Progenitor cell of endocrine pancreas (in vitro differentiated cells): Measurements from ENCODE around the gene SRSF3. TPM values are rescaled to one million over a fixed set of nuclear protein-coding genes. Genes with fewer than 3 reads are reported as not detected.

Experiments
- DNase-seq: peaks from one replicate; pipeline ENCODE4 v3.0.0; 2021; ENCODE audit warnings: low spot score; ENCODE audit not compliant: unreplicated experiment
- H3K27ac Mint-ChIP-seq: 2 replicates; pipeline ENCODE4 v1.8.0; 2021; ENCODE audit warnings: mild to moderate bottlenecking, moderate library complexity, mixed read lengths
- H3K27me3 Mint-ChIP-seq: 2 replicates; pipeline ENCODE4 v1.8.0; 2021; ENCODE audit warnings: mixed read lengths
- H3K36me3 Mint-ChIP-seq: 2 replicates; pipeline ENCODE4 v1.8.0; 2022; ENCODE audit warnings: mixed read lengths; ENCODE audit not compliant: insufficient read depth
- H3K4me1 Mint-ChIP-seq: 2 replicates; pipeline ENCODE4 v1.8.0; 2021; ENCODE audit warnings: low read depth, mixed read lengths
- H3K4me3 Mint-ChIP-seq: 2 replicates; pipeline ENCODE4 v1.8.0; 2021; ENCODE audit warnings: low read depth, mild to moderate bottlenecking, moderate library complexity, mixed read lengths
- H3K9me3 Mint-ChIP-seq: 2 replicates; pipeline ENCODE4 v1.8.0; 2021; ENCODE audit warnings: low read depth, mixed read lengths
- total RNA-seq: library from RNA; stranded (reverse); gene quantifications from 2 replicates; pipeline ENCODE4 v1.2.1, GENCODE V29; 2021
- TF ChIP-seq, protein P1 (sequence below): fragments of 200-600 bp; sonication (generic); IDR thresholded peaks from one replicate; pipeline ENCODE4 v1.5.0; 2021; ENCODE audit warnings: antibody characterized with exemption, mild to moderate bottlenecking; ENCODE audit not compliant: unreplicated experiment

The SRSF3 gene
- total RNA-seq, 1 donor from 2014 or later: 427 TPM

DNA sequence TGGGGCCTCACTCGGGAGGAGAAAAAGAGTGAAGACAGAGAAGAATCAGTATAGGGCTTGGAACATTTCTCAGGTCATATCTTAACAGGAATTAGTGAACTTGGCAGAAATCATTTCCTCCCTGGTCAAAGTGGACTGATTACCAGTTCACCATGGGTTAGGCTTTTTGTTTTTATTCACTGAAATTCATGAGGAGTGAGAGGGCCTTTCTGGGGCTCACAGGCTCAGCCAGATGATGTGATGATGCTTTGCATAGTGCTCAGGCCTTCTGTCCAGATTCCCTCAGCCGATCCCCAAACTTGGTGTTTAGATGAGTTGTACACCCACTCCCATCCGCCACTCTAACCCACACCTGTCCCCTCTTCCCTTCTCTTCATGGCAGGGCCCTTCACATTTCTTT, 32.5 kb downstream of the SRSF3 start:
- Mint-ChIP-seq H3K27ac (no peak overlapping the region), H3K4me3 (no peak overlapping the region), H3K27me3 (peaks cover 7% of the 10 kb centered on the region), H3K9me3 (no peaks in the 10 kb centered on the region), H3K36me3 (no peaks in the 10 kb centered on the region), H3K4me1 (peaks cover 12% of the 10 kb centered on the region)
- TF ChIP-seq, protein P1, sequence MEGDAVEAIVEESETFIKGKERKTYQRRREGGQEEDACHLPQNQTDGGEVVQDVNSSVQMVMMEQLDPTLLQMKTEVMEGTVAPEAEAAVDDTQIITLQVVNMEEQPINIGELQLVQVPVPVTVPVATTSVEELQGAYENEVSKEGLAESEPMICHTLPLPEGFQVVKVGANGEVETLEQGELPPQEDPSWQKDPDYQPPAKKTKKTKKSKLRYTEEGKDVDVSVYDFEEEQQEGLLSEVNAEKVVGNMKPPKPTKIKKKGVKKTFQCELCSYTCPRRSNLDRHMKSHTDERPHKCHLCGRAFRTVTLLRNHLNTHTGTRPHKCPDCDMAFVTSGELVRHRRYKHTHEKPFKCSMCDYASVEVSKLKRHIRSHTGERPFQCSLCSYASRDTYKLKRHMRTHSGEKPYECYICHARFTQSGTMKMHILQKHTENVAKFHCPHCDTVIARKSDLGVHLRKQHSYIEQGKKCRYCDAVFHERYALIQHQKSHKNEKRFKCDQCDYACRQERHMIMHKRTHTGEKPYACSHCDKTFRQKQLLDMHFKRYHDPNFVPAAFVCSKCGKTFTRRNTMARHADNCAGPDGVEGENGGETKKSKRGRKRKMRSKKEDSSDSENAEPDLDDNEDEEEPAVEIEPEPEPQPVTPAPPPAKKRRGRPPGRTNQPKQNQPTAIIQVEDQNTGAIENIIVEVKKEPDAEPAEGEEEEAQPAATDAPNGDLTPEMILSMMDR: no peak
- DNase-seq: no peak

DNA sequence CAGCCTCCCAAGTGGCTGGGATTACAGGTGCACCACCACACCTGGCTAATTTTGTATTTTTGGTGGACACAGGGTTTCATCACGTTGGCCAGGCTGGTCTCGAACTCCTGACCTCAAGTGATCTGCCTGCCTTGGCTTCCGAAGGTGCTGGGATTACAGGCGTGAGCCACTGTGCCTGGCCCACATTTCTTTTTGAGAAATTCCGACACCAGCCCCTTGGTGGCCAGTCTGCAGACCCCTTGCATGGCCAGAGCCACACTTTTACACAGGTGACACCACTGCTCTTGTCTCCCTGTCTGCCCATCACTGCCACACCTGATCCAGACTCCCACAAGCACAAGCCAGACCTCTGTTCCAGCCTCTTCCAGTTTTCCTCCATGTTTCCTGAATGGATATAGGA, 33.0 kb downstream of the SRSF3 start:
- Mint-ChIP-seq H3K27ac (no peak overlapping the region), H3K27me3 (peaks cover 7% of the 10 kb centered on the region), H3K36me3 (no peaks in the 10 kb centered on the region), H3K4me1 (peaks cover 12% of the 10 kb centered on the region), H3K4me3 (no peak overlapping the region), H3K9me3 (no peaks in the 10 kb centered on the region)
- no peak for DNase-seq
- TF ChIP-seq, protein P1: no peak

DNA sequence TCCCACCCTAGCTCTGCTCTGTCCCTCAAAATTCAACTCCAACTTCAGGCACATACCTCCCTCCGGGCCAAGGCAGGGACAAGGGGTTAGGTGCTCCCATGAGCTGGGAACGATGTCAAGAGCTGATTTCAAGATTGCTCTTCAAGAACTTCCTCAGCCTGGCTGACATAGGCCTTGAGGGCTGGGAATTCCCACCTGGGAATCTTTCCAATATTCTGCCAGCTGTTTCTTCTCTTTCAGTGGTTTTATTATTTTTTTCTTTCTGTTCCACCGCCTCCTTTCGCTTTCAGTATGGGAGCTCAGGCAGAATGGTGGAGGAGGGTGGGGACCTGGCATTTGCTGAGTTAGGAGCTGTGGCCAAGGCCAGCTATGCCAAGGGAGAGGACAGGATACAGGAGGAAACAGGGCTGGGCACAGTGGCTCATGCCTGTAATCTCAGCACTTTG, 33.7 kb downstream of the SRSF3 start:
- H3K4me1 Mint-ChIP-seq: peaks cover 12% of the 10 kb centered on the region
- H3K4me3 Mint-ChIP-seq: no peak overlapping the region
- H3K27ac Mint-ChIP-seq: no peak overlapping the region
- DNase-seq: no peak
- peaks cover 7% of the 10 kb centered on the region for H3K27me3 Mint-ChIP-seq
- H3K36me3 Mint-ChIP-seq: no peaks in the 10 kb centered on the region
- H3K9me3 Mint-ChIP-seq: no peaks in the 10 kb centered on the region
- TF ChIP-seq, protein P1: no peak

DNA sequence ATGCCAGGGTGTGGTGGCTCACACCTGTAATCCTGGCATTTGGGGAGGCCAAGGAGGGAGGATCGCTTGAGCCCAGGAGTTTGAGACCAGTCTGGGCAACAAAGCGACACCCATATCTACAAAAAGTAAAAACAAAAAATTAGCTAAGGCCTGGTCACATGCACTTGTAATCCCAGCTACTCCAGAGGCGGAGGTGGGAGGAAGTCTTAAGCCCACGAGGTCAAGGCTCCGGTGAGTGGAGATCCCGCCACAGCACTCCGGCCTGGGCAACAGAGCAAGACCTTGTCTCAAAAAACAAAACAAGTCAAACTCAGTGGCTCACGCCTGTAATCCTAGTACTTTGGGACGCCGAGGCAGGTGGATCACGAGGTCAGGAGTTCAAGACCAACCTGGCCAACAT, 35.6 kb downstream of the SRSF3 start:
- TF ChIP-seq, protein P1: no peak
- no peaks in the 10 kb centered on the region for H3K36me3 Mint-ChIP-seq
- H3K27ac Mint-ChIP-seq: no peak overlapping the region

DNA sequence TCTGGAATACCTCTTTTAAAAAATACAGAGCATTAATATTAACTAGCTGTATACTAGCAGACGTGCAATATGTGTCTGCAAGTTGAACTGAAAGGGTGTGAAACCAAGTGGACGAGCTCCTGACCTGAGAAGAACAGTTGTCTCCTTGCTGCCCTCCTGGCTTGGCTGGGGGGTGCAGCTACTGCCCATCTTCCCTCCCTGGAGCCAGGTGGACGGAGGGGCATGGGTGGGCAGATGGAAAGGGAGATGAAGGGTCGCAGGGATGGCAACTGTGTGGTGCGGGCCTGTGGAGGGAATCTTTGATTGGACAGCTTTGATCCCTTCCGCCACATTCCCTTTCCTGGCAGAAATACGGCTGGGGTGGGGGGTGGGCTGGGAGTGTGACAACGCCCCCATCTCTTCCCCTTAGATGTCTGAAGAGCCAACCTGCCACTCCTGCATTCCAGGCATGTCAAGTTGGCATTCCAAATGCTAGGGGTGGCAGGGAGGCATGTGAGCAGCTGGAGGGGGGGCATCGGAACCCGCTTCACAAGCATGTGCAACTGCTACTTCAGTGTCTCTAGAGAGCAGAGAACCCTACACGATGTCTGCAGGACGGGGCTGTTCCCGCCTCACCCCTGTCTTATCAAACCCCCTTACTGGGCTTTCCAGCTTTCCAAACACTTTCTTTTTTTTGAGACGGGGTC, 37.3 kb downstream of the SRSF3 start:
- H3K36me3 Mint-ChIP-seq: no peaks in the 10 kb centered on the region
- no peak for DNase-seq

More for the DNA sequence above, 35.6 kb downstream of the SRSF3 start:
- H3K27me3 Mint-ChIP-seq: peaks cover 7% of the 10 kb centered on the region
- H3K9me3 Mint-ChIP-seq: no peaks in the 10 kb centered on the region
- H3K4me1 Mint-ChIP-seq: peaks cover 5% of the 10 kb centered on the region
- DNase-seq: no peak
- no peak overlapping the region for H3K4me3 Mint-ChIP-seq

More for the DNA sequence above, 37.3 kb downstream of the SRSF3 start:
- Mint-ChIP-seq H3K27ac (no peak overlapping the region), H3K27me3 (peaks cover 7% of the 10 kb centered on the region), H3K4me1 (peaks cover 4% of the 10 kb centered on the region), H3K4me3 (no peak overlapping the region), H3K9me3 (no peaks in the 10 kb centered on the region)
- TF ChIP-seq, protein P1: no peak
